HEK293 (cell line): Measurements from ENCODE around the gene CIAO2B.

Source experiments
- CTCF ChIA-PET: fragments of 350-600 bp; formaldehyde crosslinking; extraction: SDS; loops from one replicate; lab custom pipeline; 2021; ENCODE audit warnings: antibody characterized with exemption; lab: Yijun Ruan, JAX
- POLR2A ChIA-PET: fragments of 300-600 bp; formaldehyde crosslinking; extraction: SDS; loops from one replicate; lab custom pipeline; 2020; ENCODE audit warnings: antibody characterized with exemption, inconsistent platforms; lab: Yijun Ruan, JAX
- H3K27ac ChIP-seq: fragments of 200-500 bp; sonication (Bioruptor generic); 2 replicates; pipeline ENCODE4 v1.5.1; 2014; ENCODE audit warnings: low read depth, low read length, control low read depth, inconsistent platforms; ENCODE audit errors: extremely low read depth
- H3K36me3 ChIP-seq, 2 experiments: fragments of 200-500 bp in 1 of 2; sonication (Bioruptor generic) in 1 of 2; 1 replicate in 1 of 2; 2 replicates in 1 of 2; pipeline ENCODE4 v1.5.1; 2014 to 2017; ENCODE audit warnings: inconsistent platforms in 2 of 2, low read length in 2 of 2; ENCODE audit not compliant: control insufficient read depth in 2 of 2, insufficient read depth in 1 of 2
- H3K4me1 ChIP-seq: fragments of 200-500 bp; sonication (Bioruptor generic); 2 replicates; pipeline ENCODE4 v1.5.1; 2014; ENCODE audit warnings: mild to moderate bottlenecking, low read length, inconsistent platforms; ENCODE audit not compliant: control insufficient read depth, insufficient read depth
- H3K4me3 ChIP-seq: 2 replicates; pipeline ENCODE4 v1.5.1; 2011; ENCODE audit warnings: low read depth, mild to moderate bottlenecking, control low read depth, low read length, moderate library complexity
- H3K9me3 ChIP-seq: fragments of 200-500 bp; sonication (Bioruptor generic); 2 replicates; pipeline ENCODE4 v1.5.1; 2014; ENCODE audit warnings: low read depth, low read length, inconsistent platforms; ENCODE audit not compliant: control insufficient read depth, insufficient read depth
- GFI1B ChIP-seq: fragments of 450-650 bp; formaldehyde crosslinking; IDR thresholded peaks from 2 replicates; pipeline ENCODE4 v1.5.1; 2016; ENCODE audit warnings: missing biosample characterization, missing genetic modification characterization
- GLIS2 ChIP-seq: fragments of 450-650 bp; formaldehyde crosslinking; IDR thresholded peaks from 2 replicates; pipeline ENCODE4 v1.5.1; 2016; ENCODE audit warnings: missing biosample characterization, missing genetic modification characterization
- KLF10 ChIP-seq: fragments of 450-650 bp; IDR thresholded peaks from 2 replicates; pipeline ENCODE4 v1.5.1; 2018; ENCODE audit warnings: missing biosample characterization, mild to moderate bottlenecking, missing genetic modification characterization
- ZFP37 ChIP-seq: fragments of 450-650 bp; formaldehyde crosslinking; IDR thresholded peaks from 2 replicates; pipeline ENCODE4 v1.5.1; 2016; ENCODE audit warnings: missing biosample characterization, missing genetic modification characterization
- ZNF169 ChIP-seq: fragments of 450-650 bp; formaldehyde crosslinking; IDR thresholded peaks from 2 replicates; pipeline ENCODE4 v1.5.1; 2016; ENCODE audit warnings: missing biosample characterization, missing genetic modification characterization
- ZNF248 ChIP-seq: fragments of 450-650 bp; formaldehyde crosslinking; IDR thresholded peaks from 2 replicates; pipeline ENCODE4 v1.5.1; 2017; ENCODE audit warnings: missing biosample characterization, missing genetic modification characterization
- ZNF529 ChIP-seq: fragments of 450-650 bp; formaldehyde crosslinking; IDR thresholded peaks from 2 replicates; pipeline ENCODE4 v1.5.1; 2017; ENCODE audit warnings: missing genetic modification characterization, missing biosample characterization; ENCODE audit not compliant: insufficient replicate concordance
- ZNF600 ChIP-seq: fragments of 450-650 bp; formaldehyde crosslinking; IDR thresholded peaks from 2 replicates; pipeline ENCODE4 v1.5.1; 2016; ENCODE audit warnings: missing biosample characterization, missing genetic modification characterization
- TF ChIP-seq, protein P1 (sequence below): fragments of 450-650 bp; formaldehyde crosslinking; IDR thresholded peaks from 2 replicates; pipeline ENCODE4 v1.5.1; 2016; ENCODE audit warnings: missing biosample characterization, missing genetic modification characterization, borderline replicate concordance
- TF ChIP-seq, protein P2 (sequence below): fragments of 450-650 bp; IDR thresholded peaks from 2 replicates; pipeline ENCODE4 v1.5.1; 2018; ENCODE audit warnings: missing biosample characterization, missing genetic modification characterization
- TF ChIP-seq, protein P3 (sequence below): fragments of 450-650 bp; formaldehyde crosslinking; IDR thresholded peaks from 2 replicates; pipeline ENCODE4 v1.5.1; 2016; ENCODE audit warnings: missing biosample characterization, missing genetic modification characterization
- TF ChIP-seq, protein P4 (sequence below): fragments of 450-650 bp; formaldehyde crosslinking; IDR thresholded peaks from 2 replicates; pipeline ENCODE4 v1.5.1; 2016; ENCODE audit warnings: missing biosample characterization, missing genetic modification characterization

The CIAO2B gene

DNA sequence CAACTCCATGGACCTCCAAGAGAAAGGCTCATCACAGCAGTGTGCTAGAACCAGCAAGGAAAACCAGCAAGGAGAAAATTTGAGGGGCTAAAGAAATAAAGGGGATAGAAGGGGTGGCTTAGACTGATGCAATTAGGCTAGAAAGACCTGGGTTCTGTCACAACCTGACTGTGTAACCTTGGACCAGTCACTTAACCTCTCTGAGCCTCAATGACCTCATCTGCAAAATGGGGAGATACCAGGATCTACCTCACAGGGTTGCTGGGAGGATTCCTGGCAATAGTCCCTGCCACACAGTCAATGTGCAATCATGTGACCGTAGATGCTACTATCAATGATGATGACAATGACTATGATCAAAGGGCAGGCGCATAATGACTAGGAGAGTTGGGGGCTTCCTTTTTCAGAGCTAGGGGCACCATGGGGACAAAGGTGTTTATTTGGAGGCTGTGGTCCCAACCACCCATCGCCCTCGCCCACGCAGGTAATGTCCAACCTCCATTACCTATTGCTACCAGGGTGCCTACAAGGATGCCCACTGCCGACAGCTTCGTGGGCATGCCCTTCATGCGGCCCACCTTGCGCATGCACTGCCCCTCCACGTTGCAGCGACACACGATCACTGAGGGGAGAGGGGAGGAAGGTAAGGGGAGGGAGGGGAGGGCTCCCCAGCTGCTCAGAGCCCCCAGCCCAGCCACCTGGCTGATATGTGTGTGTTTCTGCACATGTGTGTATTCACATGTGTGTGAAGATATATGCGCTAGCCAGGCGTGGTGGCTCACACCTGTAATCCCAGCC, 25.2 kb downstream of the CIAO2B start:
- Histone ChIP-seq H3K27ac (no peak overlapping the region), H3K4me3 (no peak overlapping the region), H3K9me3 (no peaks in the 10 kb centered on the region), H3K4me1 (peaks cover 9% of the 10 kb centered on the region), H3K36me3 (no peaks in the 10 kb centered on the region)
- ChIA-PET POLR2A (interaction anchor here (1.6 kb wide), 1 partner anchor 21 kb away, joined by 3 read pairs; no protein-coding TSS in a partner anchor), CTCF (interaction anchor here (0.7 to 1.3 kb wide), 4 partner anchors 8 to 366 kb away, joined by 3 to 7 read pairs (median 4); partner anchors contain the start of gene CDH16)
- no peak for TF ChIP-seq ZFP37
- TF ChIP-seq ZNF600 (tag by site-specific recombination): no peak
- no peak for TF ChIP-seq GFI1B (tag by site-specific recombination)
- TF ChIP-seq ZNF169 (tag by site-specific recombination): no peak
- no peak for TF ChIP-seq GLIS2 (tag by site-specific recombination)
- TF ChIP-seq ZNF248 (tag by site-specific recombination): no peak
- TF ChIP-seq, protein P1, sequence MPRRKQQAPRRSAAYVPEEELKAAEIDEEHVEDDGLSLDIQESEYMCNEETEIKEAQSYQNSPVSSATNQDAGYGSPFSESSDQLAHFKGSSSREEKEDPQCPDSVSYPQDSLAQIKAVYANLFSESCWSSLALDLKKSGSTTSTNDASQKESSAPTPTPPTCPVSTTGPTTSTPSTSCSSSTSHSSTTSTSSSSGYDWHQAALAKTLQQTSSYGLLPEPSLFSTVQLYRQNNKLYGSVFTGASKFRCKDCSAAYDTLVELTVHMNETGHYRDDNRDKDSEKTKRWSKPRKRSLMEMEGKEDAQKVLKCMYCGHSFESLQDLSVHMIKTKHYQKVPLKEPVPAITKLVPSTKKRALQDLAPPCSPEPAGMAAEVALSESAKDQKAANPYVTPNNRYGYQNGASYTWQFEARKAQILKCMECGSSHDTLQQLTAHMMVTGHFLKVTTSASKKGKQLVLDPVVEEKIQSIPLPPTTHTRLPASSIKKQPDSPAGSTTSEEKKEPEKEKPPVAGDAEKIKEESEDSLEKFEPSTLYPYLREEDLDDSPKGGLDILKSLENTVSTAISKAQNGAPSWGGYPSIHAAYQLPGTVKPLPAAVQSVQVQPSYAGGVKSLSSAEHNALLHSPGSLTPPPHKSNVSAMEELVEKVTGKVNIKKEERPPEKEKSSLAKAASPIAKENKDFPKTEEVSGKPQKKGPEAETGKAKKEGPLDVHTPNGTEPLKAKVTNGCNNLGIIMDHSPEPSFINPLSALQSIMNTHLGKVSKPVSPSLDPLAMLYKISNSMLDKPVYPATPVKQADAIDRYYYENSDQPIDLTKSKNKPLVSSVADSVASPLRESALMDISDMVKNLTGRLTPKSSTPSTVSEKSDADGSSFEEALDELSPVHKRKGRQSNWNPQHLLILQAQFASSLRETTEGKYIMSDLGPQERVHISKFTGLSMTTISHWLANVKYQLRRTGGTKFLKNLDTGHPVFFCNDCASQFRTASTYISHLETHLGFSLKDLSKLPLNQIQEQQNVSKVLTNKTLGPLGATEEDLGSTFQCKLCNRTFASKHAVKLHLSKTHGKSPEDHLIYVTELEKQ: no peak
- TF ChIP-seq, protein P2, sequence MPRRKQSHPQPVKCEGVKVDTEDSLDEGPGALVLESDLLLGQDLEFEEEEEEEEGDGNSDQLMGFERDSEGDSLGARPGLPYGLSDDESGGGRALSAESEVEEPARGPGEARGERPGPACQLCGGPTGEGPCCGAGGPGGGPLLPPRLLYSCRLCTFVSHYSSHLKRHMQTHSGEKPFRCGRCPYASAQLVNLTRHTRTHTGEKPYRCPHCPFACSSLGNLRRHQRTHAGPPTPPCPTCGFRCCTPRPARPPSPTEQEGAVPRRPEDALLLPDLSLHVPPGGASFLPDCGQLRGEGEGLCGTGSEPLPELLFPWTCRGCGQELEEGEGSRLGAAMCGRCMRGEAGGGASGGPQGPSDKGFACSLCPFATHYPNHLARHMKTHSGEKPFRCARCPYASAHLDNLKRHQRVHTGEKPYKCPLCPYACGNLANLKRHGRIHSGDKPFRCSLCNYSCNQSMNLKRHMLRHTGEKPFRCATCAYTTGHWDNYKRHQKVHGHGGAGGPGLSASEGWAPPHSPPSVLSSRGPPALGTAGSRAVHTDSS (tag by site-specific recombination): no peak
- TF ChIP-seq, protein P3, sequence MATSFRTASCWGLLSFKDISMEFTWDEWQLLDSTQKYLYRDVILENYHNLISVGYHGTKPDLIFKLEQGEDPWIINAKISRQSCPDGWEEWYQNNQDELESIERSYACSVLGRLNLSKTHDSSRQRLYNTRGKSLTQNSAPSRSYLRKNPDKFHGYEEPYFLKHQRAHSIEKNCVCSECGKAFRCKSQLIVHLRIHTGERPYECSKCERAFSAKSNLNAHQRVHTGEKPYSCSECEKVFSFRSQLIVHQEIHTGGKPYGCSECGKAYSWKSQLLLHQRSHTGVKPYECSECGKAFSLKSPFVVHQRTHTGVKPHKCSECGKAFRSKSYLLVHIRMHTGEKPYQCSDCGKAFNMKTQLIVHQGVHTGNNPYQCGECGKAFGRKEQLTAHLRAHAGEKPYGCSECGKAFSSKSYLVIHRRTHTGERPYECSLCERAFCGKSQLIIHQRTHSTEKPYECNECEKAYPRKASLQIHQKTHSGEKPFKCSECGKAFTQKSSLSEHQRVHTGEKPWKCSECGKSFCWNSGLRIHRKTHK (tag by site-specific recombination): no peak
- TF ChIP-seq, protein P4, sequence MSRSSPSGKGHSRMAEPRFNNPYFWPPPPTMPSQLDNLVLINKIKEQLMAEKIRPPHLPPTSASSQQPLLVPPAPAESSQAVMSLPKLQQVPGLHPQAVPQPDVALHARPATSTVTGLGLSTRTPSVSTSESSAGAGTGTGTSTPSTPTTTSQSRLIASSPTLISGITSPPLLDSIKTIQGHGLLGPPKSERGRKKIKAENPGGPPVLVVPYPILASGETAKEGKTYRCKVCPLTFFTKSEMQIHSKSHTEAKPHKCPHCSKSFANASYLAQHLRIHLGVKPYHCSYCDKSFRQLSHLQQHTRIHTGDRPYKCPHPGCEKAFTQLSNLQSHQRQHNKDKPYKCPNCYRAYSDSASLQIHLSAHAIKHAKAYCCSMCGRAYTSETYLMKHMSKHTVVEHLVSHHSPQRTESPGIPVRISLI (tag by site-specific recombination): no peak
- TF ChIP-seq KLF10 (tag by site-specific recombination): no peak

DNA sequence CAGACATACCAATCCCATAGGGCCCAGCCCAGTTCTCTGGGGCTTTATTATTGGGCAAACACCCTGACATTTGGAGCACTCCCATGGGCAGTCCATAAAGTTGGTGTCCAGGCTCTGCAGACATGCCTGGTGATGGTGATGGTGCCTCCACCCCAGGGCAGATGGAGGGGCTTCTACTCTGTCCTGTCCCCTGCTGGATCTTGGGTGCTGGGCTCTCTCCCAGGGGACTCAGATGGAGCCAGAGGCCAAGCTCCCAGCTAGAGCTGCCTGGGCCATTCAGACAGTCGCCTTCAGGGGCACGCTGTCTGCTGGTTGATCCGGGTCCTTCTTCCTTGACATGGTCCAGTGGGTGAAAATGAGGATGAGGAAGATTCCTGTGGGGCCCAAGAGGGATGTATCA, 26.1 kb downstream of the CIAO2B start:
- no peak for TF ChIP-seq ZNF529

More for the DNA sequence above, 26.1 kb downstream of the CIAO2B start:
- H3K4me3 ChIP-seq: no peak overlapping the region
- ChIA-PET POLR2A (interaction anchor here (1.6 kb wide), 1 partner anchor 22 kb away, joined by 3 read pairs; no protein-coding TSS in a partner anchor), CTCF (no interaction called here)
- no peaks in the 10 kb centered on the region for H3K9me3 ChIP-seq
- H3K4me1 ChIP-seq: peaks cover 9% of the 10 kb centered on the region
- H3K27ac ChIP-seq: no peak overlapping the region
- no peaks in the 10 kb centered on the region for H3K36me3 ChIP-seq
